HG03442 (cell line): ENCODE data around the gene STX3.
A peak's percentile ranks its signal among the peaks of the same experiment; 100 is the strongest.
"Not testable (repeated sequence)": the region's sequence is repeated elsewhere in the genome, so short reads cannot be mapped to it uniquely, and the experiment has no call there.

ENCODE experiments used
- ATAC-seq: cut with Tn5 transposase; IDR thresholded peaks from one replicate; pipeline ENCODE4 v1.9.1; 2021; ENCODE audit warnings: mild to moderate bottlenecking, moderate library complexity; ENCODE audit not compliant: unreplicated experiment

STX3 gene

DNA sequence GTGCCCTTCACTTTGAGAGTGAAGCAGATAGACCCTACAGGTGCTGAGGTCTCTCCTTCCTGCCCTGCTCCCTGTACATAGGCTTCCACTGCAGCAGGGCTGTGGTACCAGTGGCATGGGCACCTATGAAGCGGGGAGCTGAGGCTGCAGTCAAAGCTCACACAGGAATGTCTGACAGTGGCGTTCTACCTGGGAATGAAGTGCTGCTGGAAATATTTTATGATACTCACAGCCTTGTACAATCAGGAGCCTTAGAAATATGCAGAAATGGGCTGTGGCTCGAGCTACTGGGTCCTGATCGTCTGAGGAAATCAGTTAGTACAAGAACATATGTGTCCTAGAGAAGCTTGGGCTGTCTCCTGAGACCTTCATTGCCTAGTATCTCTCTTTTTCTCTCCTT lies 30.6 kb downstream of the STX3 start:
- ATAC-seq, result no peak

DNA sequence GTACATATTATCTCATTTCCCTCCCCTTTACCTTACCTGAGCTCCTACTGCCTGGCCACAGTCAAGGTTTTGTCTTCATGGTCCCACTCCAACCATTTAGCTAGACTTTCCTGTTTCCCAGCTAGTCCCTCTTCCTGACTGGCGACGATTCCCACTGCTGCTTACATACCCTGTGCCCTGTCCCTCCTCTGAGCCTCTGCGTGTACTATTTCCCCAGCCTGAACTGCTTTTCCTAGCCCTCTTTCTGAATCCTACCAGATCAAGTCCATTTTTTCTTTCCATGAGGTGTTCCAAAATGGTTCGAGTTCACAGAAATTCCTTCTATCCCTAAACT lies 32.0 kb downstream of the STX3 start:
- ATAC-seq, result no peak

GRCh38 chr11:59787816-59788215 lies 32.6 kb downstream of the STX3 start:
- no peak for ATAC-seq

DNA sequence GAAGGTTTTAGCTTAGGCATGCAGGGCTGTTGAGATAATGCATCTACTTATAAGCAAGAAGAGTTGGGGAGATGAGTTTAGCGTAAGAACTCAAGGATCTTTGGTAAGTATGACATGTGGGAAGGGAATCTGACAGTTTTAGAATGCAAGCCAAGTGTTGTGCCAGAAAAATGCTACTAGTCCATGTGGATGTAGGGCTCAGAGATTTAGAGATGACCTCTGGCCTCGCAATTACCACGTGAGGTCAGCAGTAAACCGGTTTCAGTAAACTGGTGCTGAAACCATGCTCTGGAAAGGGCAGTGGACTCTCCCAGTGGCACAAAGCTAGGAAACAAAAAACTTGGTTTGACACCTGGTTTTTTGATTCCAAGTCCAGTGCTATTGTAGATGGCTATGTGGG lies 36.5 kb downstream of the STX3 start:
- no peak for ATAC-seq

GRCh38 chr11:59792507-59792906 lies 37.3 kb downstream of the STX3 start:
- no peak for ATAC-seq

- no peak for ATAC-seq
These were observed 39.2 kb downstream of the STX3 start for GRCh38 chr11:59794417-59794816.

DNA sequence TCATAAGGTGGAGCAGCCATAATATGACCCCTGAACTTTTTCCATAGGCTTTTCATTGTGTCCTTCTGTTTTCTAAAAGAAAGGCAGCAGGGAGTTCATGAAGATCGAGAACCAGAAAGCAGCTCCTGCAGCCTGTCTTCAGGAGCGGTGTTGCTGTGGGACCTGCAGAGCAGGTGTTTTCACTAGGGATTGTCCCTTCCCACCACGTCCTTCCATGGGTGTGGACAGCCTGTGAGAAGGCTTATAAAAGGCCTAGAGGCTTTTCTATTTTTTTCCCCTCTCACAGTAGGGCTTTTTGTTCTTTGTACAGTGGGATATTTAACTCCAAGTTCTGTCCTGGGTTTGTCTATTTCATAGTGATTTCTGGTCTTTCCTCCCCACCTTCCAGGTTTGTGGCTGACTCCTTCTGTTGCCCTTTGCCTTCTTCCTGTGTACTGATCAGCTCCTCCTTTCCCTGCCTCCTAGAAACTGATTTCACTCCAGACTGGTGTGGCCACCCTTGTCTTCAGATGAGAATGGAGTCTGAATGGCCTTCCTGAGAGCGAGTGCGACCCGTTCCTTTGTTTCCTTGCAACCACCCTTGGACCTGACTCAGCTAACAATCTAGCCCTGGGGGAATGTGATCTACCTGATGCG lies 45.3 kb downstream of the STX3 start:
- ATAC-seq, result no peak

DNA sequence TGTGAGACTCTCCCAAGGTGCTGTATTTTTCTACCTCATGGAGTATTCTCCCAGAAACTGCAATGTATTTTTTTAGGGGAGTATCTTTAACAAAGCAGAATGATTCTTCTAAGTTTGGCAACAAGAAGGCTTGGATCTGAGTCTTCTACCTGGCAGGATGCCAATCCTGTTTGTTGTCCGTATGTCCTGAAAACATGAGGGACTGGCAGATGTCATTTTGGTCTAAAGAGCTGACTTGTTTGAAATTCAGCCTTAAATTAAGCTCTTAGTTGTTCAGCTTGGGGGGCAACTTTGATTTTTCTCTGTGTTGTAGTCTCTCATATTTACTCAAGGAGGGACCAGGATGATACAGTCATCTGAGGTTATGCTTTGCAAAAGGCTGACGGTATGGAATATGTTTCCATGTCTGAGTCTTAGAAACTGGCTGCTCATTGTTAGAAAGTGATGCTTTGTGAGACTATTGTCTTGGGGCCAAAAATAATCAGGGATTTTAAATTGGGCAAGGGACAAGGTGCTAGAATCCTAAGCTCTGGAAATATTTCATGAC lies 46.1 kb downstream of the STX3 start:
- no peak for ATAC-seq

- ATAC-seq, result no peak
These were observed 46.9 kb downstream of the STX3 start for GRCh38 chr11:59801981-59802638.

GRCh38 chr11:59802639-59803176 lies 47.5 kb downstream of the STX3 start:
- no peak for ATAC-seq

GRCh38 chr11:59804061-59804460 lies 48.9 kb downstream of the STX3 start:
- no peak for ATAC-seq

DNA sequence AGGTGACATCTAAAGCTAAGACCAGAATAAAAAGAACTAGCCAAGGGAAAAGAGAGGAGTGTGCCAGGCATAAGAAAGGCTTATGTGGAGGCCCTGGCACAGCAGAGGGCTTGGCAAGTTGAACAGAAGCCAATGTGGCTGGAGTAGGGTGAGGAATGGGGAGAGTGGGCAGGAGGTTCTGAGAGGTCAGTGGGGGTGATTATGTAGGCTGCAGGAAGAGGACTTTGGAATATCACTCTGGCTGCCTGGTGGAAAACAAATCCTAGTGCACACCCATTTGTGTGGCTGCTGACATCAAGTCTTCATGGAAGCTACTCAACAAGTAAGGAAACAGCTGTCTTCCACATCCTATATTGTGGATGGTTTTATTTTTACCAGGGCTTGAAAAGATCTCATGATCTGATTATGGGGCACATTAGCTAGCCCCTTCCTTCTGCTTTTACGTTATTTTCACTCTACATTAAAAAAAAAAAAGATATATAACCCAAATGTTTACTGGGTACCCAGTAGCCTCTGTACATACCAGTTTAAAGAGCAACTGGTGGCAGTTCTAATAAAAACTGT lies 52.0 kb downstream of the STX3 start:
- no peak for ATAC-seq

DNA sequence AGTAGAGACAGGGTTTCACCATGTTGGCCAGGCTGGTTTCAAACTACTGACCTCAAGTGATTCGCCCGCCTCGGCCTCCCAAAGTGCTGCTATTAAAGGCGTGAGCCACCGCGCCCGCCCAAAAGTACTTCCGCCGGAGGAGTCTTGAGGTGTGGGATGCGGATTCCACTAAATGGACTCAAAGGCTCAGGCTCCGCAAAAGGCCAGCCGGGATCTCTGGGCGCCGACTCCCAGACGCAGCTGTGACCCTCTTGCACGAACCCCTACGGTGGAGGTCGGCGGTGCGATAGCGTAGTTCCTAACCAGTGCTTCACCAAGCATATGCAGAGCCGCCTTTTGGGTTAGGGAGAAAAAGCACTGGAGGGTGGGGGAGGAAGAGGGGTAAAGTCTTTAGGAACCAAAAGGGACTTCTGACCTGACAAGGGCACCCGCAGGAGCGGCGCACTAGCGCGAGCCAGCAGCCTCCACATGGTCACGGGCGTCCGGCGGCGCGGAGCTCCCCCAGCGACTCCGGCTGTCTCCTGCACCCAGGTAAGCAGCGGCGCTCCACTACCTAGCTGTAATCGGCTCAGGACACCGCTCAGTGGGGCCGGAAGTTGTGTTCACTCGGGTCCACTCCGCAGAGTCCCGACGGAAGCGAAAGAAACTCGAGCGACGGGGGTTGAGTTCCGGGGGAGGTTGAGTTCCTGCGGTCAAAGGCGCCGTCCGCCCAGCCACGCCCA lies 55.2 kb downstream of the STX3 start, which contains the start of gene MRPL16:
TSS of gene MRPL16 (minus strand) at position 590 of the 722 bp plus-strand sequence. CDS start at position 470, 120 bp downstream.
- ATAC-seq, result peak; percentile 97

DNA sequence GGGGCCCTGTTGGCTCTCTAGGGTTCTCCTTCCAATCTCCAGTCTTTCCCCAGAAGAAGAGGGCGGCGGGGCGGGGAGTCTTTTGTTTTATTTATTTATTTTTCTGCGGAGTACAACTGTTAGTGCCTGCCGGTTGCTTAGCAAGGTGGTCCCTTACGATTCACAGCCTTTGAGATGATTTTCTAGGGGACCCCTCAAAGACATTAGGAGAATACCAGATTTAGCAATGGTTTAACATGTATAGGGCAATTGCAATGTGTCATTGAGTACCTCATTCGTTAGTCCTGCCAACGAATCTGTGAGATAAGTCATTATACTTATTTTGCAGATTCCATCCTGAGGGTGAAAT lies 55.7 kb downstream of the STX3 start:
- peak; percentile 1 for ATAC-seq

DNA sequence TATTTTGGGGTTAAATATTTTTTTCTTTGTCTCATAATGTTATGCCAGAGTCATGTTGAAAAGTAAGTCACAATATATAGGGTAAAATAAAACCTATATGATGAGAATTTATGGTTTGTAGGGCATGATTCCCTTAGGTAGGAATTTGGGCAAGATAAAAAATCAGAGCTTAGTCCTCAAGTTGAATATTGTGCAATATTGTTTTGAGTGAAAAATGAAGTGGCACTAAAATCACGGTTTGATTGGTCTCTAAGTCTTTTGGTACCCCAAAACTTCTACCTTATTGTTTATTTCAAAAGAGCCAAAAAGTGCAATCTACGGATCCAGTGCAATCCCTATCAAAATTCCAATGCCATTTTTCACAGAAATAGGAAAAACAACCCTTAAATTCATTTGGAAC lies 57.0 kb downstream of the STX3 start:
- no peak for ATAC-seq

DNA sequence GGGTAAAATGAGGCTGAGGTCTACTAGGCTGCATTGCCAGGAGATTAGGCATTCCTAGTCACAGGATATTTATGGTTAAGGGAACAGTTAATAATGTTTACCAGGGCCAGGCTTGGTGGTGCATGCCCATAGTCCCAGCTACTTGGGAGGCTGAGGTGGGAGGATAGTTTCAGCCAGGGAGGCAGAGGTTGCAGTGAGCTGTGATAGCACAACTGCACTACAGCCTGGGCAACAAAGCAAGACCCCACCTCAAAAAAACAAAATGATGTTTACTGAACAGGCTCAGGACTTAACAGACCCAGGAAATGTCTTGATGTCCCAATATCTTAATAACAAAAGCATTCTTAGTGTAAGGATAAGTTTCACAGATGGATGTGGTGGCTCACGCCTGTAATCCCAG lies 58.2 kb downstream of the STX3 start:
- ATAC-seq, result no peak

GRCh38 chr11:59814021-59814420 lies 58.8 kb downstream of the STX3 start:
- ATAC-seq, result no peak

- no peak for ATAC-seq
These were observed 60.6 kb downstream of the STX3 start for GRCh38 chr11:59815754-59816153.

GRCh38 chr11:59816434-59816833 lies 61.3 kb downstream of the STX3 start:
- ATAC-seq, result not testable (repeated sequence)

GRCh38 chr11:59818572-59818971 lies 63.4 kb downstream of the STX3 start:
- no peak for ATAC-seq

DNA sequence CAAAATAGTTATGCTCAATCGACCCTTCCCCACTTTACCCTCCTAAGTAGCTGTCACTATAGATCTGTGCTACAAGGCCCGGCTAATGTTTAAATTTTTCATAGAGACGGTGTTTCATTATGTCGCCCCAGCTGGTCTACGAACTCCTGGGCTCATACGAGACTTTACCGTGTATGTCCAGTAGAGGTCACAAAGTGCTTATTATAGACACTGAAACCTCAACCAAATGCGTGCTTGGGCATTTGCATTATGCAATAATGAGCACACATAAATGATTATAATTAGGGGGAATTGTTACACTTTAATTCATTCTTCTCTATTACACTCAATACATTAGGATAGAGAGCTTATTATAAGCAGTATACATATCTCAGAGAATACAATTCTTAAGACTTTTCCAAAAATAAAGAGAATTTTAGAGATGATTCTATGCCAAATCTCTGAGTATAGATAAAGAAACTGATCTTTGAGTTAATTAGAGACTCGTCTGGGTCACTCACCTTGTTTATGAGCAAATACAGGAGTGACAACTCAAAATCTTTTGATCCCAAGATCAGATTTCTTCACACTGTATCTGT lies 67.9 kb downstream of the STX3 start:
- ATAC-seq, result peak; percentile 83
